ENCODE measurements around the gene ZBTB46.

The ZBTB46 gene

GRCh38 chr20:63703471-63703975 is 127.5 kb downstream of the ZBTB46 start:
- DNase-seq, result no peak

- no peak for DNase-seq
Measured at GRCh38 chr20:63702751-63703470, 128.2 kb downstream of the ZBTB46 start.

- DNase-seq, result no peak
Measured at GRCh38 chr20:63702036-63702665, 128.9 kb downstream of the ZBTB46 start.

- no peak for DNase-seq
Measured at GRCh38 chr20:63701329-63702035, 129.6 kb downstream of the ZBTB46 start.

GRCh38 chr20:63701051-63701328 is 130.1 kb downstream of the ZBTB46 start:
- no peak for DNase-seq

GRCh38 chr20:63700199-63701050 is 130.6 kb downstream of the ZBTB46 start:
- no peak for DNase-seq

GRCh38 chr20:63699466-63700198 is 131.4 kb downstream of the ZBTB46 start:
- no peak for DNase-seq

- DNase-seq, result peak; percentile 32 to 40
Measured at GRCh38 chr20:63698739-63699465, 132.2 kb downstream of the ZBTB46 start.

GRCh38 chr20:63697868-63698545 is 133.1 kb downstream of the ZBTB46 start:
- DNase-seq, result no peak

GRCh38 chr20:63697357-63697867 is 133.7 kb downstream of the ZBTB46 start:
- no peak for DNase-seq

- DNase-seq, result peak in 1 of 2 experiments; percentile 22
Measured at GRCh38 chr20:63696628-63697356, 134.3 kb downstream of the ZBTB46 start, which contains the start of gene TNFRSF6B. TNFRSF6B (plus strand) TSS chr20:63696652; CDS start chr20:63696768, 116 bp downstream.

- no peak for DNase-seq
Measured at GRCh38 chr20:63696306-63696627, 134.8 kb downstream of the ZBTB46 start.

- DNase-seq, result no peak
Measured at GRCh38 chr20:63695424-63696305, 135.4 kb downstream of the ZBTB46 start.

- no peak for DNase-seq
Measured at GRCh38 chr20:63694584-63695423, 136.3 kb downstream of the ZBTB46 start.

- DNase-seq, result no peak
Measured at GRCh38 chr20:63693733-63694583, 137.1 kb downstream of the ZBTB46 start.

Data from activated CD4-positive, alpha-beta T cell treated with anti-CD3 and anti-CD28 coated beads, Interleukin-2, amount 50 U/mL, for 4 hours (primary cell).